ENCODE data around the gene GGT1. TPM values are rescaled to one million over a fixed set of nuclear protein-coding genes. Genes with fewer than 3 reads are reported as not detected.

GGT1 gene
- total RNA-seq, 2 experiments from 2014 or later = 19.7 to 20.1 TPM

GRCh38 chr22:24578355-24579257 lies 24.4 kb upstream of the GGT1 start:
- no peaks in the 10 kb centered on the region for H3K27me3 Mint-ChIP-seq
- intact Hi-C loops (cut with DNase I, micrococcal nuclease) = no loop called here
- no peaks in the 10 kb centered on the region for H3K27me3 ChIP-seq (ENCODE audit: control insufficient read depth in 1 of 2, insufficient read depth in 2 of 2, low read length in 2 of 2)
- H3K9me3 ChIP-seq (ENCODE audit: control insufficient read depth in 1 of 2, insufficient read depth in 1 of 2, low read length in 2 of 2) = no peaks in the 10 kb centered on the region
- H3K4me1 Mint-ChIP-seq (ENCODE audit: low read depth) = no peaks in the 10 kb centered on the region
- ChIA-PET POLR2A (no interaction called here), CTCF (interaction anchor here (0.9 kb wide), 1 partner anchor 13 kb away, joined by 3 read pairs; no protein-coding TSS in a partner anchor)
- H3K36me3 ChIP-seq (ENCODE audit: insufficient read depth, low read length) = peaks cover 13% of the 10 kb centered on the region
- H3K4me3 ChIP-seq (ENCODE audit: low read length) = no peak overlapping the region
- peak overlapping the region; percentile 40 for H3K27ac Mint-ChIP-seq
- H3K9me3 Mint-ChIP-seq = no peaks in the 10 kb centered on the region
- DNase-seq (no peak), ATAC-seq (ENCODE audit: poor library complexity) (no peak)
- TF ChIP-seq, protein P1, sequence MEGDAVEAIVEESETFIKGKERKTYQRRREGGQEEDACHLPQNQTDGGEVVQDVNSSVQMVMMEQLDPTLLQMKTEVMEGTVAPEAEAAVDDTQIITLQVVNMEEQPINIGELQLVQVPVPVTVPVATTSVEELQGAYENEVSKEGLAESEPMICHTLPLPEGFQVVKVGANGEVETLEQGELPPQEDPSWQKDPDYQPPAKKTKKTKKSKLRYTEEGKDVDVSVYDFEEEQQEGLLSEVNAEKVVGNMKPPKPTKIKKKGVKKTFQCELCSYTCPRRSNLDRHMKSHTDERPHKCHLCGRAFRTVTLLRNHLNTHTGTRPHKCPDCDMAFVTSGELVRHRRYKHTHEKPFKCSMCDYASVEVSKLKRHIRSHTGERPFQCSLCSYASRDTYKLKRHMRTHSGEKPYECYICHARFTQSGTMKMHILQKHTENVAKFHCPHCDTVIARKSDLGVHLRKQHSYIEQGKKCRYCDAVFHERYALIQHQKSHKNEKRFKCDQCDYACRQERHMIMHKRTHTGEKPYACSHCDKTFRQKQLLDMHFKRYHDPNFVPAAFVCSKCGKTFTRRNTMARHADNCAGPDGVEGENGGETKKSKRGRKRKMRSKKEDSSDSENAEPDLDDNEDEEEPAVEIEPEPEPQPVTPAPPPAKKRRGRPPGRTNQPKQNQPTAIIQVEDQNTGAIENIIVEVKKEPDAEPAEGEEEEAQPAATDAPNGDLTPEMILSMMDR (IDR thresholded peaks at IDR 0.05) = no peak
- no peak overlapping the region for H3K4me3 Mint-ChIP-seq
- peaks cover 27% of the 10 kb centered on the region for H3K36me3 Mint-ChIP-seq (ENCODE audit: low read depth)
- H3K27ac ChIP-seq (ENCODE audit: low read depth in 1 of 2, low read length in 2 of 2) = no peak overlapping the region
- no peaks in the 10 kb centered on the region for H3K4me1 ChIP-seq (ENCODE audit: insufficient read depth, low read length)

DNA sequence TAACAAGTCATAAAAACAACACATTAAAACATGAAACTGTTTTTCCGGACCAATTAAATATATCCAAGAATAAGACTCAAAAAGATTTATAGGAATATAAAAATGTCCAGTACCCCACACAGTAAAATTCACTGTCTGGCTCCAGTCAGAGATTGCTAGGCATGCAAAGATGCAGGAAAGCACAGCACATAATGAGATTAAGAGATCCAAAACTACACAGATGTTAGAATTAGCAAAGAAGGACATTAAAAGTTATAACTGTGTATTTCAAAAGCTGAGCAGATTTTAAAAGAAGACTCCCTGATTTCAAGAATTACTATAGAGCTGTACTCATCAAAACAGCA lies 23.8 kb upstream of the GGT1 start:
- Histone ChIP-seq H3K36me3 (ENCODE audit: insufficient read depth, low read length) (peaks cover 7% of the 10 kb centered on the region), H3K4me1 (ENCODE audit: insufficient read depth, low read length) (no peaks in the 10 kb centered on the region), H3K4me3 (ENCODE audit: low read length) (no peak overlapping the region), H3K9me3 (ENCODE audit: control insufficient read depth in 1 of 2, insufficient read depth in 1 of 2, low read length in 2 of 2) (no peaks in the 10 kb centered on the region), H3K27me3 (ENCODE audit: control insufficient read depth in 1 of 2, insufficient read depth in 2 of 2, low read length in 2 of 2) (no peaks in the 10 kb centered on the region), H3K27ac (ENCODE audit: low read depth in 1 of 2, low read length in 2 of 2) (no peak overlapping the region)
- no peak for DNase-seq
- ChIA-PET CTCF (no interaction called here), POLR2A (no interaction called here)
- Mint-ChIP-seq H3K27ac (peak overlapping the region; percentile 40), H3K27me3 (no peaks in the 10 kb centered on the region), H3K4me1 (ENCODE audit: low read depth) (no peaks in the 10 kb centered on the region), H3K4me3 (no peak overlapping the region), H3K9me3 (no peaks in the 10 kb centered on the region), H3K36me3 (ENCODE audit: low read depth) (peaks cover 22% of the 10 kb centered on the region)
- intact Hi-C loops (cut with DNase I, micrococcal nuclease) = no loop called here
- TF ChIP-seq, protein P1 (IDR thresholded peaks at IDR 0.05) = no peak
- no peak for ATAC-seq (ENCODE audit: poor library complexity)

- H3K4me3 Mint-ChIP-seq = no peak overlapping the region
- POLR2A ChIA-PET = no interaction called here
Measured at GRCh38 chr22:24580276-24580675, 22.7 kb upstream of the GGT1 start.

More at GRCh38 chr22:24580276-24580675, 22.7 kb upstream of the GGT1 start:
- Mint-ChIP-seq H3K9me3 (no peaks in the 10 kb centered on the region), H3K27me3 (no peaks in the 10 kb centered on the region), H3K36me3 (ENCODE audit: low read depth) (peaks cover 11% of the 10 kb centered on the region), H3K27ac (peak overlapping the region; percentile 40), H3K4me1 (ENCODE audit: low read depth) (no peaks in the 10 kb centered on the region)
- H3K4me1 ChIP-seq (ENCODE audit: insufficient read depth, low read length) = no peaks in the 10 kb centered on the region
- no peak for ATAC-seq (ENCODE audit: poor library complexity)
- DNase-seq = no peak
- H3K4me3 ChIP-seq (ENCODE audit: low read length) = no peak overlapping the region
- intact Hi-C loops (cut with DNase I, micrococcal nuclease) = no loop called here
- peaks cover 5% of the 10 kb centered on the region for H3K36me3 ChIP-seq (ENCODE audit: insufficient read depth, low read length)
- CTCF ChIA-PET = no interaction called here
- TF ChIP-seq, protein P1 (IDR thresholded peaks at IDR 0.05) = no peak
- no peaks in the 10 kb centered on the region for H3K9me3 ChIP-seq (ENCODE audit: control insufficient read depth in 1 of 2, insufficient read depth in 1 of 2, low read length in 2 of 2)
- H3K27ac ChIP-seq (ENCODE audit: low read depth in 1 of 2, low read length in 2 of 2) = no peak overlapping the region
- H3K27me3 ChIP-seq (ENCODE audit: control insufficient read depth in 1 of 2, insufficient read depth in 2 of 2, low read length in 2 of 2) = no peaks in the 10 kb centered on the region
